GM19467 (cell line): ENCODE results near the gene CFAP52.
"Not testable (repeated sequence)": the region's sequence is repeated elsewhere in the genome, so short reads cannot be mapped to it uniquely, and the experiment has no call there.

Experiments
- ATAC-seq: cut with Tn5 transposase; IDR thresholded peaks from one replicate; pipeline ENCODE4 v1.9.1; 2021; ENCODE audit warnings: mild to moderate bottlenecking, moderate library complexity; ENCODE audit not compliant: unreplicated experiment

Gene CFAP52

GRCh38 chr17:9644910-9645751, 68.7 kb downstream of the CFAP52 start, which contains the start of gene USP43:
Gene USP43 (plus strand): TSS chr17:9645517. CDS start chr17:9645633, 116 bp downstream.
- ATAC-seq: no peak

GRCh38 chr17:9645851-9646545, 69.6 kb downstream of the CFAP52 start:
- no peak for ATAC-seq

- no peak for ATAC-seq
Measured at GRCh38 chr17:9646546-9646885, 70.1 kb downstream of the CFAP52 start.

GRCh38 chr17:9647014-9647413, 70.6 kb downstream of the CFAP52 start:
- ATAC-seq: no peak

- ATAC-seq: no peak
Measured at GRCh38 chr17:9648521-9649110, 72.2 kb downstream of the CFAP52 start.

- no peak for ATAC-seq
Measured at GRCh38 chr17:9658593-9659211, 82.3 kb downstream of the CFAP52 start.

GRCh38 chr17:9661027-9661426, 84.6 kb downstream of the CFAP52 start:
- ATAC-seq: no peak

- not testable (repeated sequence) for ATAC-seq
Measured at GRCh38 chr17:9663511-9663910, 87.1 kb downstream of the CFAP52 start.

- ATAC-seq: no peak
Measured at GRCh38 chr17:9666461-9667050, 90.1 kb downstream of the CFAP52 start.

- no peak for ATAC-seq
Measured at GRCh38 chr17:9668517-9668916, 92.1 kb downstream of the CFAP52 start.

- ATAC-seq: no peak
Measured at GRCh38 chr17:9669551-9670008, 93.1 kb downstream of the CFAP52 start.

- no peak for ATAC-seq
Measured at GRCh38 chr17:9670596-9670995, 94.2 kb downstream of the CFAP52 start.

GRCh38 chr17:9671559-9671958, 95.1 kb downstream of the CFAP52 start:
- ATAC-seq: no peak

GRCh38 chr17:9672266-9672665, 95.8 kb downstream of the CFAP52 start:
- no peak for ATAC-seq

GRCh38 chr17:9672691-9673090, 96.2 kb downstream of the CFAP52 start:
- no peak for ATAC-seq

GRCh38 chr17:9676084-9676483, 99.6 kb downstream of the CFAP52 start:
- ATAC-seq: no peak

- ATAC-seq: no peak
Measured at GRCh38 chr17:9676820-9677310, 100.4 kb downstream of the CFAP52 start.

GRCh38 chr17:9677411-9677810, 101.0 kb downstream of the CFAP52 start:
- no peak for ATAC-seq

- no peak for ATAC-seq
Measured at GRCh38 chr17:9677896-9678295, 101.5 kb downstream of the CFAP52 start.

- no peak for ATAC-seq
Measured at GRCh38 chr17:9684955-9685621, 108.6 kb downstream of the CFAP52 start.
